Mammary epithelial cell (primary cell): Measurements from ENCODE around the gene CXCL12.

Experiments used
- CTCF ChIP-seq, 2 donors: IDR thresholded peaks in 1 of 2; conservative IDR thresholded peaks in 1 of 2; 2 replicates each; pipeline ENCODE4 v1.5.1; 2011 to 2012; ENCODE audit warnings: inconsistent platforms in 2 of 2, low read length in 2 of 2, mild to moderate bottlenecking in 2 of 2, control low read depth in 1 of 2, low read depth in 1 of 2; ENCODE audit not compliant: insufficient read depth in 1 of 2; ENCODE audit errors: extremely low read depth in 1 of 2
- EZH2 ChIP-seq: IDR thresholded peaks from 2 replicates; pipeline ENCODE4 v1.6.1; 2012; ENCODE audit warnings: low read length, inconsistent platforms, borderline replicate concordance

GRCh38 chr10:44413416-44413815 lies 28.5 kb upstream of the CXCL12 start:
- no peak for TF ChIP-seq CTCF (conservative IDR thresholded peaks at IDR 0.05 in 1 of 2, IDR thresholded peaks at IDR 0.05 in 1 of 2; ENCODE audit: extremely low read depth in 1 of 2, insufficient read depth in 1 of 2, low read depth in 1 of 2, low read length in 2 of 2)
- TF ChIP-seq EZH2: no peak
